Liver (tissue), 9 donors: ENCODE results near the gene FN1. TPM values are rescaled to one million over a fixed set of nuclear protein-coding genes. Genes with fewer than 3 reads are reported as not detected.

ENCODE experiments used
- DNase-seq: peaks from one replicate; pipeline ENCODE4 v3.0.0-alpha.2; 2017; ENCODE audit warnings: low spot score
- H3K27ac ChIP-seq, 2 donors: one replicate each; pipeline ENCODE4 v1.7.0; 2013; ENCODE audit warnings: inconsistent platforms in 2 of 2, low read length in 2 of 2, control low read depth in 1 of 2, low read depth in 1 of 2, mild to moderate bottlenecking in 1 of 2
- H3K27me3 ChIP-seq, 4 donors: one replicate each; pipeline versions ENCODE4 v1.6.1 to v1.7.0; 2013; ENCODE audit warnings: low read length in 3 of 4, inconsistent platforms in 1 of 4, mild to moderate bottlenecking in 1 of 4, moderate library complexity in 1 of 4; ENCODE audit not compliant: control insufficient read depth in 4 of 4, insufficient read depth in 4 of 4
- H3K36me3 ChIP-seq, 4 donors: one replicate each; pipeline versions ENCODE4 v1.6.1 to v1.7.0; 2013; ENCODE audit warnings: low read length in 3 of 4, mild to moderate bottlenecking in 3 of 4, low read depth in 1 of 4, moderate library complexity in 1 of 4; ENCODE audit not compliant: control insufficient read depth in 4 of 4, insufficient read depth in 3 of 4
- H3K4me1 ChIP-seq, 4 donors: one replicate each; pipeline versions ENCODE4 v1.6.1 to v1.7.0; 2013; ENCODE audit warnings: low read length in 3 of 4, mild to moderate bottlenecking in 3 of 4, moderate library complexity in 1 of 4; ENCODE audit not compliant: control insufficient read depth in 4 of 4, insufficient read depth in 4 of 4
- H3K4me3 ChIP-seq, 3 donors: one replicate each; pipeline versions ENCODE4 v1.6.1 to v1.7.0; 2013; ENCODE audit warnings: low read length in 3 of 3, control low read depth in 1 of 3, low read depth in 1 of 3, mild to moderate bottlenecking in 1 of 3
- H3K9ac ChIP-seq, 2 donors: one replicate each; pipeline ENCODE4 v1.7.0; 2013; ENCODE audit warnings: low read length in 2 of 2, mild to moderate bottlenecking in 2 of 2, moderate library complexity in 2 of 2, control low read depth in 1 of 2, low read depth in 1 of 2
- H3K9me3 ChIP-seq, 4 donors: one replicate each; pipeline versions ENCODE4 v1.6.1 to v1.7.0; 2013; ENCODE audit warnings: low read length in 3 of 4; ENCODE audit not compliant: control insufficient read depth in 4 of 4
- EGR1 ChIP-seq, 2 donors: IDR thresholded peaks; 2 replicates each; pipeline ENCODE4 v1.6.1; 2016 to 2018; ENCODE audit warnings: antibody characterized with exemption in 2 of 2, low read depth in 2 of 2
- GABPA ChIP-seq, 2 donors: IDR thresholded peaks in 1 of 2; conservative IDR thresholded peaks in 1 of 2; 2 replicates each; pipeline ENCODE4 v1.6.1; 2016; ENCODE audit warnings: antibody characterized with exemption in 2 of 2, mild to moderate bottlenecking in 1 of 2, moderate library complexity in 1 of 2
- HNF4A ChIP-seq, 2 donors: conservative IDR thresholded peaks; 2 replicates each; pipeline ENCODE4 v1.6.1; 2016; ENCODE audit warnings: antibody characterized with exemption in 2 of 2, mild to moderate bottlenecking in 2 of 2
- HNF4G ChIP-seq: IDR thresholded peaks from 2 replicates; pipeline ENCODE4 v1.6.1; 2016; ENCODE audit warnings: antibody characterized with exemption
- JUND ChIP-seq, 2 donors: IDR thresholded peaks; 2 replicates each; pipeline ENCODE4 v1.6.1; 2016; ENCODE audit warnings: antibody characterized with exemption in 2 of 2
- NR2F2 ChIP-seq: IDR thresholded peaks from 2 replicates; pipeline ENCODE4 v1.6.1; 2016; ENCODE audit warnings: antibody characterized with exemption
- RAD21 ChIP-seq, 2 donors: IDR thresholded peaks; 2 replicates each; pipeline ENCODE4 v1.6.1; 2016; ENCODE audit warnings: antibody characterized with exemption in 2 of 2, mild to moderate bottlenecking in 2 of 2
- RXRA ChIP-seq, 2 donors: IDR thresholded peaks; 2 replicates each; pipeline ENCODE4 v1.6.1; 2017 to 2018; ENCODE audit warnings: antibody characterized with exemption in 2 of 2, mild to moderate bottlenecking in 1 of 2
- SP1 ChIP-seq: IDR thresholded peaks from 2 replicates; pipeline ENCODE4 v1.6.1; 2018; ENCODE audit warnings: antibody characterized with exemption, mild to moderate bottlenecking
- TAF1 ChIP-seq: conservative IDR thresholded peaks from 2 replicates; pipeline ENCODE4 v1.6.1; 2016; ENCODE audit warnings: antibody characterized with exemption, mild to moderate bottlenecking
- WGBS: extraction: QIAGEN DNeasy Blood & Tissue Kit; methylation state at CpG from one replicate; pipeline ENCODE4 v1.1.7; 2013; 5-methylcytosine and 5-hydroxymethylcytosine counted together
- polyA plus RNA-seq, 2 donors: library from polyadenylated mRNA; stranded (reverse) in 1 of 2; unstranded in 1 of 2; fragments of 200-250 nt in 1 of 2; fragments of >200 nt in 1 of 2; fragmentation: Nextera tagmentation in 1 of 2; extraction: Ambion mirVana in 1 of 2; gene quantifications; one replicate each; pipeline versions ENCODE4 v1.2.1 to v1.2.3, GENCODE V29; 2013 to 2015
- total RNA-seq, 2 donors: library from RNA; depleted of rRNA; stranded (reverse); fragments of >200 nt; gene quantifications; one replicate each; pipeline ENCODE4 v1.2.3, GENCODE V29; 2014
- TF ChIP-seq, protein P1 (sequence below): IDR thresholded peaks from 2 replicates; pipeline ENCODE4 v1.6.1; 2016; ENCODE audit warnings: antibody characterized with exemption, mild to moderate bottlenecking
- TF ChIP-seq, protein P2 (sequence below): IDR thresholded peaks from 2 replicates; pipeline ENCODE4 v1.6.1; 2016; ENCODE audit warnings: antibody characterized with exemption
- TF ChIP-seq, protein P3 (sequence below): IDR thresholded peaks from 2 replicates; pipeline ENCODE4 v1.6.1; 2016; ENCODE audit warnings: antibody characterized with exemption
- TF ChIP-seq, protein P4 (sequence below): fragments of 150-350 bp; IDR thresholded peaks from 2 replicates; pipeline ENCODE4 v1.5.1; 2017; ENCODE audit warnings: improper control_type of control experiment, low read depth, low read length; ENCODE audit not compliant: missing input control
- TF ChIP-seq, protein P5 (sequence below): IDR thresholded peaks from 2 replicates; pipeline ENCODE4 v1.6.1; 2016; ENCODE audit warnings: antibody characterized with exemption
- donor health status: healthy.
- donor health status: healthy.
- donor health status: healthy.
- donor health status: healthy.
- donor health status: healthy.

FN1 gene
- total and polyA plus RNA-seq, 4 donors, result 545 to 1,402 (median 837) TPM

DNA sequence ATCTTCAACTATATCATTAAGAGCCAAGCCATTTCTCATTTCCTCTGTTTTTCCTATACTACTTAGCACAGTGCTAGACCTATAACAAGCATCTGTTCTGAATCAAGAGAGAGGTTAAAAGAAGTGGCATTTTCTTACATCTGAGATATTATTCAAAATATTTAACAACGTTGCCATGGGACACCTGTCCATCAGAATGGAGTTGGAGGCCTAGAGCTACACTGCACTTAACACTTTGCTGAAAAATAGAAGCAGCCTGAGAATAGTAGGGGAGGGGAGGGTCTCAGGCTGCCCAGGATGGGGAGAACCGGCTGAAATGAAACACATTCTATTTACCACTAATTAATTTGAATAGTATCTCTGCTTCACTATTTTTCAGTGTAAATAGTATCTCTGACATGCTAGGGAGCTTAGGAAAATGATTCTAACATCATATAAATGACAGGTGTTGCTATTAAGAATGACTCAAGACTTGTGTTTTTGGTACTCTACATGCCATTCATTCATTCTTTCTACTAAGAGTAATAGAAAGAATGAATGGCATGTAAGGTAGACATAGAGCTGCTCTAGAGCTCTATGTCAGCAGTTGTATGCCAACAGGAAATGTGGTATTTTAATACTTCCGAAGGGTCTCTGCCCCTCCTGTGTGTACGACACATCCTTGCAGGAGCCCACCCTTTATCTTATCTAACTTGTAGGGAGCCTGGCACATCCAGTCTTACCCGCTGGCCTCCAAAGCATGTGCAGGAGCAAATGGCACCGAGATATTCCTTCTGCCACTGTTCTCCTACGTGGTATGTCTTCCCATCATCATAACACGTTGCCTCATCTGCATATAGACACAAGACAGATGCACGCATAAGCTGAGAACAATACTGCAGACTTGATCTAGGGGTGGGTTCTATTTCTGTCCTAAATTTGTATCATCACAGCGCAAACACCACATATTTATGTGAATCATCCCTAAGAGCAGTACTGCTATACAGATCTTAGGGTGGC is 71.4 kb downstream of the FN1 start:
- Histone ChIP-seq H3K9ac (no peak overlapping the region), H3K27ac (no peak overlapping the region), H3K27me3 (no peaks in the 10 kb centered on the region), H3K4me3 (no peak overlapping the region), H3K9me3 (no peaks in the 10 kb centered on the region), H3K36me3 (peaks cover 6 to 87% (median 82%) of the 10 kb centered on the region in 4 donors), H3K4me1 (no peaks in the 10 kb centered on the region)
- no peak for DNase-seq
- WGBS, result 92% methylated on average over 10 of the region's 10 CpGs
- TF ChIP-seq JUND (IDR thresholded peaks at IDR 0.05) (no peak), RXRA (IDR thresholded peaks at IDR 0.05) (no peak), RAD21 (IDR thresholded peaks at IDR 0.05) (no peak), NR2F2 (no peak), HNF4G (no peak), SP1 (no peak), EGR1 (IDR thresholded peaks at IDR 0.05; ENCODE audit: low read depth in 2 of 2) (no peak), HNF4A (conservative IDR thresholded peaks at IDR 0.05) (no peak), TAF1 (no peak), GABPA (IDR thresholded peaks at IDR 0.05 in 1 of 2, conservative IDR thresholded peaks at IDR 0.05 in 1 of 2) (no peak)
- TF ChIP-seq, protein P1, sequence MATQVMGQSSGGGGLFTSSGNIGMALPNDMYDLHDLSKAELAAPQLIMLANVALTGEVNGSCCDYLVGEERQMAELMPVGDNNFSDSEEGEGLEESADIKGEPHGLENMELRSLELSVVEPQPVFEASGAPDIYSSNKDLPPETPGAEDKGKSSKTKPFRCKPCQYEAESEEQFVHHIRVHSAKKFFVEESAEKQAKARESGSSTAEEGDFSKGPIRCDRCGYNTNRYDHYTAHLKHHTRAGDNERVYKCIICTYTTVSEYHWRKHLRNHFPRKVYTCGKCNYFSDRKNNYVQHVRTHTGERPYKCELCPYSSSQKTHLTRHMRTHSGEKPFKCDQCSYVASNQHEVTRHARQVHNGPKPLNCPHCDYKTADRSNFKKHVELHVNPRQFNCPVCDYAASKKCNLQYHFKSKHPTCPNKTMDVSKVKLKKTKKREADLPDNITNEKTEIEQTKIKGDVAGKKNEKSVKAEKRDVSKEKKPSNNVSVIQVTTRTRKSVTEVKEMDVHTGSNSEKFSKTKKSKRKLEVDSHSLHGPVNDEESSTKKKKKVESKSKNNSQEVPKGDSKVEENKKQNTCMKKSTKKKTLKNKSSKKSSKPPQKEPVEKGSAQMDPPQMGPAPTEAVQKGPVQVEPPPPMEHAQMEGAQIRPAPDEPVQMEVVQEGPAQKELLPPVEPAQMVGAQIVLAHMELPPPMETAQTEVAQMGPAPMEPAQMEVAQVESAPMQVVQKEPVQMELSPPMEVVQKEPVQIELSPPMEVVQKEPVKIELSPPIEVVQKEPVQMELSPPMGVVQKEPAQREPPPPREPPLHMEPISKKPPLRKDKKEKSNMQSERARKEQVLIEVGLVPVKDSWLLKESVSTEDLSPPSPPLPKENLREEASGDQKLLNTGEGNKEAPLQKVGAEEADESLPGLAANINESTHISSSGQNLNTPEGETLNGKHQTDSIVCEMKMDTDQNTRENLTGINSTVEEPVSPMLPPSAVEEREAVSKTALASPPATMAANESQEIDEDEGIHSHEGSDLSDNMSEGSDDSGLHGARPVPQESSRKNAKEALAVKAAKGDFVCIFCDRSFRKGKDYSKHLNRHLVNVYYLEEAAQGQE, result no peak
- TF ChIP-seq, protein P2, sequence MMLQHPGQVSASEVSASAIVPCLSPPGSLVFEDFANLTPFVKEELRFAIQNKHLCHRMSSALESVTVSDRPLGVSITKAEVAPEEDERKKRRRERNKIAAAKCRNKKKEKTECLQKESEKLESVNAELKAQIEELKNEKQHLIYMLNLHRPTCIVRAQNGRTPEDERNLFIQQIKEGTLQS, result no peak
- TF ChIP-seq, protein P3, sequence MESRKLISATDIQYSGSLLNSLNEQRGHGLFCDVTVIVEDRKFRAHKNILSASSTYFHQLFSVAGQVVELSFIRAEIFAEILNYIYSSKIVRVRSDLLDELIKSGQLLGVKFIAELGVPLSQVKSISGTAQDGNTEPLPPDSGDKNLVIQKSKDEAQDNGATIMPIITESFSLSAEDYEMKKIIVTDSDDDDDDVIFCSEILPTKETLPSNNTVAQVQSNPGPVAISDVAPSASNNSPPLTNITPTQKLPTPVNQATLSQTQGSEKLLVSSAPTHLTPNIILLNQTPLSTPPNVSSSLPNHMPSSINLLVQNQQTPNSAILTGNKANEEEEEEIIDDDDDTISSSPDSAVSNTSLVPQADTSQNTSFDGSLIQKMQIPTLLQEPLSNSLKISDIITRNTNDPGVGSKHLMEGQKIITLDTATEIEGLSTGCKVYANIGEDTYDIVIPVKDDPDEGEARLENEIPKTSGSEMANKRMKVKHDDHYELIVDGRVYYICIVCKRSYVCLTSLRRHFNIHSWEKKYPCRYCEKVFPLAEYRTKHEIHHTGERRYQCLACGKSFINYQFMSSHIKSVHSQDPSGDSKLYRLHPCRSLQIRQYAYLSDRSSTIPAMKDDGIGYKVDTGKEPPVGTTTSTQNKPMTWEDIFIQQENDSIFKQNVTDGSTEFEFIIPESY, result no peak
- TF ChIP-seq, protein P4, sequence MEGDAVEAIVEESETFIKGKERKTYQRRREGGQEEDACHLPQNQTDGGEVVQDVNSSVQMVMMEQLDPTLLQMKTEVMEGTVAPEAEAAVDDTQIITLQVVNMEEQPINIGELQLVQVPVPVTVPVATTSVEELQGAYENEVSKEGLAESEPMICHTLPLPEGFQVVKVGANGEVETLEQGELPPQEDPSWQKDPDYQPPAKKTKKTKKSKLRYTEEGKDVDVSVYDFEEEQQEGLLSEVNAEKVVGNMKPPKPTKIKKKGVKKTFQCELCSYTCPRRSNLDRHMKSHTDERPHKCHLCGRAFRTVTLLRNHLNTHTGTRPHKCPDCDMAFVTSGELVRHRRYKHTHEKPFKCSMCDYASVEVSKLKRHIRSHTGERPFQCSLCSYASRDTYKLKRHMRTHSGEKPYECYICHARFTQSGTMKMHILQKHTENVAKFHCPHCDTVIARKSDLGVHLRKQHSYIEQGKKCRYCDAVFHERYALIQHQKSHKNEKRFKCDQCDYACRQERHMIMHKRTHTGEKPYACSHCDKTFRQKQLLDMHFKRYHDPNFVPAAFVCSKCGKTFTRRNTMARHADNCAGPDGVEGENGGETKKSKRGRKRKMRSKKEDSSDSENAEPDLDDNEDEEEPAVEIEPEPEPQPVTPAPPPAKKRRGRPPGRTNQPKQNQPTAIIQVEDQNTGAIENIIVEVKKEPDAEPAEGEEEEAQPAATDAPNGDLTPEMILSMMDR, result no peak
- TF ChIP-seq, protein P5, sequence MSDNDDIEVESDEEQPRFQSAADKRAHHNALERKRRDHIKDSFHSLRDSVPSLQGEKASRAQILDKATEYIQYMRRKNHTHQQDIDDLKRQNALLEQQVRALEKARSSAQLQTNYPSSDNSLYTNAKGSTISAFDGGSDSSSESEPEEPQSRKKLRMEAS, result no peak
